ENCODE results near the gene VRK3.

The VRK3 gene

GRCh38 chr19:49930483-49931011 is 94.6 kb downstream of the VRK3 start:
- DNase-seq (ENCODE audit: low read depth), result no peak

GRCh38 chr19:49929611-49930482 is 95.3 kb downstream of the VRK3 start:
- peak; percentile 88 for DNase-seq (ENCODE audit: low read depth)

DNA sequence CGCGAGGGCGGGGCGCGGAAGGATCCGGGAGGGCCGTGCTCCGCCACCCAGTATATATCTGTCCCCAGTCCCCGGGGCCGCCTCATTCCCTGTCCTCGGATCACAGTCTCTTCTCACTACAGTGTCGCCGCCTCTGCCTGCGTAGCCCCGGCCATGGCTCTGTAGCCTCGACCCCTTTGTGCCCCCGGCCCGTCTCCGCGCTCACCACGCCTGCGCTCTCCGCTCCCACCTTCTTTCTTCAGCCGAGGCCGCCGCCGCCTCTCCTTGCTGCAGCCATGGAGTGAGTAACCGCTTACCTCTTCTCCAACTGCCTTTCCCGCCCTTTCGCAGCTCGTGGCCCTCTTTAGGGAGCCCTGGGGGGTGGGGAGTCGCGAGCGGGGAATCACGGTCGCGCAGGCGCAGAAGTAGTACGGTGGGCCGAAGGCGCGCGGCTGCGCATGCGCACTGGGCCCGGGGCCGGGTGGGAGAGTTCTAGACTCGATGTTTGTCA is 96.0 kb downstream of the VRK3 start, which contains the start of the genes ATF5 and NUP62:
TSS of gene ATF5 (plus strand) at position 85 of the 490 bp plus-strand sequence. CDS start 1,646 bp downstream, outside the sequence.
TSS of gene NUP62 (minus strand) at position 384 of the 490 bp plus-strand sequence. CDS start 19,697 bp downstream, outside the sequence.
- DNase-seq (ENCODE audit: low read depth), result peak; percentile 72

DNA sequence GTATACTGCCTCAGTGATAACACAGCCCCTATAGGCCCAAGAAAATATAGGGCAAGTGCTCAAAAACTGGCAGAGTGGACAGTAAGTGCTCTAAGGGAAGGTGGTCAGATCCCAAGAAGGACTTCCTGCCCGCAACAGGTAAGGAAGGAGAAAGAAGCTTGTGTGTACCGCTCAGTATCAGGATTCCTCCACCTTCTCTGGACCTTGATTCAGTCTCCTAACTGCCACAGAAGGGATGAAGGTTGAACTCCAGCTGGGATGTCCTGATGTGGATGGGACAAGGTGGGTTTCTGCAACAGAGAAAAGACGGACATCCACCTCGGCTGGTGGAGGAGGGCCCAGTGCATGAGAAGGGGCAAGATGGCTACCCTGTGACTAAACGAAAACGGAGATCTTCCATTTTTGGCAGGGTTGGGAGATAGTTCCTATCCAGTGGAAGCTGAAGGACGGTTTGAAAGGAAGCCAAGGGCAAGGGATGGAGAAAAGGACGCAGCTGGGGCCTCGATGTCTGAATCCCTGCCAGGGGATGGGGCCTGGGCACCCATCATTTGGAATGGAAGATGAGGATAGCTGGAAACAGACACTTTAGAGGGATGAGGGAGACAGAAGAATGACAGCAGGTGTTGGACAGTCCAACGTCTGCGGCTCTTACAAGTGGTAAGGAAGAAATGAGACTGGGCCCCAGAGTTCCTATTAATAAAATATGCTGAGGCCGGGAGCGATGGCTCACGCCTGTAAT is 97.5 kb downstream of the VRK3 start:
- no peak for DNase-seq (ENCODE audit: low read depth)

GRCh38 chr19:49926515-49926914 is 98.7 kb downstream of the VRK3 start:
- no peak for DNase-seq (ENCODE audit: low read depth)
